NCI-H2107 treated with DMSO at 0.1 percent for 48 hours (cell line): ENCODE measurements around the gene TMEM109.

ENCODE experiments used
- DNase-seq: peaks from one replicate; lab custom pipeline; 2025; ENCODE audit not compliant: unreplicated experiment; lab: John Stamatoyannopoulos, UW

TMEM109 gene

DNA sequence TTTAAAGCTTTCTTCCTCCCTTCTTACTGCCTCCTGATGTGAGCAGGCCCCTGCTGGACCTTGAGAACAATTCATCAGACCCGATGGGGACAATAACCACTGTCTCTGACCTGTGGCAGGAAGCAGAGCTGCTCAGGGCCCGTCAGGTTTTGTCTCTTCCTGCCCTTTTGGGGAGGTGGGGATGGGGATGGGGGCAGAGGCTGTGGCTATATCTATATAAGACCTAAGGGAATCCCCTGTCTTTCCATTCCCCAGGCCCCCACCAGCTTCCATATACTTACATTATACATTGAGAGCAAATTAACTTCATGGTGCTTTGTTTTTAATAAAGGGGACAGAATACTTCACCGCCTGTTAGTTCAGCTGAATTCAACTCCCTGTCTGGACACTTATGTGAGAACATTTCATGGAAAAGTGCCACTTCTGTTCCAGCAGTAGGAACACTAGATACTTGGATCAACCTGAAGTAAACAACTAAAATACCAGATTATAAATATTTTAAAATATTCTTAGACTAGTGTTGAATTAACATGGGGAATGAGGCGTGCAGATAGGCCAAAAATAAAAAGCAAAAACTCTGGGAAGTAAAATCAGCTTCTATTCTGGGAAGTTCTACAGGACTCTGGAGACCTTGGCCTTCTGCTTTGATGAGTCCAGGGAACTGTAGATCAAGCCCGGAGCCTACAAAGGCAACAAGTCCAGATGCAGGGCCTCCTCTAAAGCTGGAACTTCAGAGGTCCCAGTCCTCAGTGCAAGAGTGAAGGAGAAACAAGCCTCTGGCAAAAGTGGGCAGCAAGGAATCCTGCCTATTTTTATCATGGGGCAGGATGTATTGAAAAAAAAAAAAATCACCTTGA lies 35.5 kb upstream of the TMEM109 start:
- DNase-seq, result no peak

DNA sequence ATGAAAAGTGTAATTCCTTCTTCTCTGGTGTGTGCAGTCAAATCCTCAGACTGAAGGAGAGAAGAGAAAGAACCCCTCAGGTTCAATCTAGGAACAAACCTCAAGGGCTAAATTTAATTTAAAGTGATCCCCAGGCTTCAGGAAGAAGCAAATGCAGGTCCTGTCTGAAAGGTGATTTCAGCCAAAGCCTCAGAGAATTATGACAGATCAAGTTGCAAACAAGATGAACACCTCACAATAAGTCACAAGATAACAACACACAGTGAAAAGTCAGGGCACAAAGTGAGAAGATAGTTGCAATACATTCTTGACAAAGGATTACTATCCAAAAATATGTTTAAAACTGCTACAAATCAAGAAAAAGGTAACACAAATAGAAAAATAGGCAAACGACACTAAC lies 34.9 kb upstream of the TMEM109 start:
- DNase-seq, result no peak

DNA sequence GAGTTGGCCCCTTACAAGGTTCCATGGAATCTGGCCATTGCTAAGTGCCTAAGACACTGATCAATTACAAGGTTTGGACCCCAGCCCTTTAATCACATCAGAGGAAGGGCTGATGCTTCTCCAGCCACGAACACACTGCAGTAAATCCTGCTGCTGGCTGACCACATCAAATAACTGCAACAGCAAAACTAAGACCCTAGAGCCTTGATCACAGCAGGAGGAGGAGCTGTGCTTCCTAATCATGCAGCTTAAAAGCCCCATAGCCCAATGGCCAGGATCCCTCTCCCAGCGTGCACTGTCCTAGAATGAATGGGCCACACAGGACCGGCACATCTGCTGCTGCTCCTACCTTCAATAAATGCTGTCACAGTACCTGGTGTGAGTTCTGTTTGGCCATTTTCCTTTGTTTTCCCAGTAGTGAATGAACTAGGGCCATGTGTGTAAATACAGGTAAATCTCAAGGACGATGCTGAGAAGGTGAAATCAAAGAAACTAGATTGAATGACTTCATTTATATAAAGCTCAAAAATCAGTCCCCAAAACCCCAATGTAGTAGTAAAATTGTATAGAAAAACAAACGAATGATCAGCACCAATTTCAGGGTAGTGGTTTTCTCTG lies 33.9 kb upstream of the TMEM109 start:
- no peak for DNase-seq

DNA sequence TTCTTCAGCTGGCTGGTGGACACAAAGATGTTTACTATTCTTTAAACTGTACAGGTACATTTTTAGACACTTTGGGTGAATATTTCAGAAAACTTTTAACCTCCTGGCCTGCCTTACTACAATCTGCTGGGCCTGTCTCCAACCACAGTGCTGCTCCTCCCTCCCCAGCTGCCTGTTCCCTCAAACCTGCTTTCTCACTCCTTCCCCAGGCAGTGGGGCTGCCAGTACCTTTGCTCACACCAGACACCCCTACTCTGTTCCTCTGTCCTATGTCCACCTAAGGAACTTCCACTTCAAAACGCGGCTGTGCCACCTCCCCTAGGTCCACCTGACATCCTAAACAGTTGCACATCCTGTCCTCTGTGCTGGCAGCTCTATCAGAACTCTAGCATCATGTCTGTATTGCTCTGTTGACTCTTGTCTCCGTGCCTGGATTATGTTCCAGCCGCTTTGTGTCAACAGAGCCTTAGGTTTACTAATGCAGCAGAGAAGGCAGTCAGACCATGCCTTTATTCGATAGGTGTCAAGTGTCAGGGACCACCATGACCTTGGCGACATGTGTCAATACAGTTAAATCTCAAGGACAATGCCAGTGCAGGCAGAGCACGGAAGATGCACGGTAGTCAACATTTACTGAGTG lies 33.2 kb upstream of the TMEM109 start:
- DNase-seq, result no peak

DNA sequence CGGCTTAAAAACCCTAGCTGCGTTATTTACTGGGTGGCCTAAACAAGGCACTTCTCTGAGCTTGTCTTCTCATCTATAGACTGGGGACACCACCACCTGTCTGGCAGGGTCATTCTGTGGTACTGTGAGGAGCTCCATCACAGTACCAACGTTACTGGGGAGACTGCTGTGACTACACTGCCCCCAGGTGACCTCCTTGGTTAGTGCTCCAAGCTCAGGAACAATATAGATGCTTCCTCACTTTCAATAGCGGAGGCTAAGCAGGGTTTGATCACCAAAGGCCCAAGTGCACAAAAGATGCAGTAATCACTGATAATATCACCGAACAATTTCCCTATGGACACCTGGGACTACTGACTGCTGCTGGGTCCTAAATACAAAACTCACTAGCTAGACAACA lies 26.4 kb upstream of the TMEM109 start:
- peak; percentile 63 for DNase-seq

DNA sequence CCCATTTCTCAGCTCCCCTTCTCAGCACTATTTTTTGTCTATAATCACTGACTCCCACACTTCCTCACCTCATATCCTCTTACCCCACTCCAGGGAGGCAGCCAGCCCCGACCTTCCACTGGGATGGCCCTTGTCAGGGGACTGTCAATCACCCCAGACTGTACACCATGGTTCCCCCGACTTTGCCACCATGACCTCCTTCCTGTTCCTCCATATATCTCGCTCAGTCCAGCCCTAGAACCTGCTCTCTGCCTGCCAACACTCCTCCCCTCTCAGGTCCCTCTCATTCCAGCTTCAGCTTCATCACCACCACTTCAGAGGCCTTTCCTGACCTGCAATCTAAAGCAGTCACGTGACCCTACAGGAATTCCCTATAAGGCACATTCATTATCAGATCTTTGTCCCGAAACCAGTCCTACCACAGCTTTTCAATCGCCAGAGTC lies 24.1 kb upstream of the TMEM109 start:
- no peak for DNase-seq

DNA sequence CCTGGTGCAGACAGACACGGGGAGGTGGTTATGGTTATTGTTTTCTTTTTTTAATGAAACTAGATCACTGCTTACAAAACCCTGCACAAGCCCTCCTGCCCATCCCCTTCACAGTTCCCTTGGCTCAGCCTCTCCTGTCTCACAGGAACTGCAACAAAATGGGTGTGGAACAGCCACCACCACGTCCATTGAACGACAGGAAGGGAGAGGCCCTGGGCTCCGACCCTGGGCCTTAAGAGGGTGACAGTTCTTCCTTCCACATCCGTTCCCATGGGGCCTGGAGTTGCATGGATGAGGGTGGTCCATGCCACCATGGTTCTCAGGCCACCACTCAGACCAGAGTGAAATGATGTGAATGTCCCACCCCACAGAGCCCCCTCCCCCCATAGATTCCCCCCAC lies 23.3 kb upstream of the TMEM109 start:
- DNase-seq, result no peak

DNA sequence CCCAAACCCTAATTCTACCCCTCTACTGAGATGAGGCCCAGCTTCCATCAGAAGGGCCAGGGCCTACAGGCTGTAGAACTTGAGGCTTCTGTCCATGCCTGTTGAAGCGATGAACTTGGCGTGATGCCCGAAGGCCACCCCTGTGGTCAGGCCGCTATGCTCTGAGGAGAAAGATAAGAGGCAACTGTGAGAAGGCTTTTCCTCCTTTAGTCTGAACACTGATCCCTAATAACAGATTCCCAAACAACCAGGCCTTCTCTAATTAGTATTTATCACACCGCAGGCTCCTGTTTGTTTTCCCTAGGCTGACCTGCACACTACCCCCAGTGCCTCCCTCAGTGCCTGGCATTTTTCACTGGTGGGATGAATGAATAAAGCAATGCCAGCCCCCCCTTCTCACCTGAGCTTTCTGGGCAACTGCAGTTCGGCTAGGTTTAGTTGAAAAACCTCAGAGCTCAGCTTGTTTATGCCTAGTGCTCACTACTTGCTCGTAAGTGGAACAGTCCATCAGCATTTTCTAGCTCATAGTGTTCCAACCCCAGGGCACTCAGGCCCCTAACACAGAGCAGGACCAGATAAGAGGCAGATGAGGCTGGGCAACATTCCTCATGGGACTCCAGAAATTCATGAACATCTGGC lies 22.7 kb upstream of the TMEM109 start:
- no peak for DNase-seq

DNA sequence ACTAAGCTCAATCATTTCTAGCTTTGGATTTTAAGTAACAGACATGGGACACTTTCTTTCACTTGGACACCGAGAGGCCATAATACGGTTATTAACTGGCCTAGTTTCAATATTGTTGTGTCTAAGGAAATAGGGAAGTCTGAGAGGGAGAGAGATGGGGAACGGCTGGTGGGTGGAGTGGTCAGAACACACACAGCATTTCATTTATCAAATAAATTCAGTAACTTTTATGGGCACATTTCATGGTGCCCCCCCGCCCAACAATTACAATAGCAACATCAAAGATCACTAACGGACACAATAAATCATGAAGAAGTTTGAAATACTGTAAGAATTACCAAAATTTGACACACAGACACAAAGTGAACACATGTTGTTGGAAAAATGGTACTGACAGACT lies 18.3 kb upstream of the TMEM109 start:
- DNase-seq, result no peak

DNA sequence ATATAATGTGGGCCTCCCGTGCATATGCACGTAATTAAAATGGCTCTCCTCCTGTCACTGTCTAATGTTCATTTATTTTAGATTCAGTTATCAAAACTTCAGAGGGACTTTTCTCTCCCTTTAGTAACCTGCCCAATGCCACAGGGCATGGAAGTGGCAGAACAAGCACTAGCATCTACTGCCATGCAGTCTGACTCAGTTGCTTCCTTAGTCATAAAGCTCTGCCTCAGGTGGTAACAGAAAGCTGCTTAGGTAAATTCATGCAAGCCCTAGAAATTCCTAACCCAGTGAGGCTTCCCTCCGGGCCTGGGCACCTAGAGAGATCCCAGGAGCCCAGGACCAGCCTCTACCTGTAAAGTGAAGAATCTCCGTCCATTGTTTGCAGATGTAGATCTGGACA lies 16.5 kb upstream of the TMEM109 start:
- no peak for DNase-seq

DNA sequence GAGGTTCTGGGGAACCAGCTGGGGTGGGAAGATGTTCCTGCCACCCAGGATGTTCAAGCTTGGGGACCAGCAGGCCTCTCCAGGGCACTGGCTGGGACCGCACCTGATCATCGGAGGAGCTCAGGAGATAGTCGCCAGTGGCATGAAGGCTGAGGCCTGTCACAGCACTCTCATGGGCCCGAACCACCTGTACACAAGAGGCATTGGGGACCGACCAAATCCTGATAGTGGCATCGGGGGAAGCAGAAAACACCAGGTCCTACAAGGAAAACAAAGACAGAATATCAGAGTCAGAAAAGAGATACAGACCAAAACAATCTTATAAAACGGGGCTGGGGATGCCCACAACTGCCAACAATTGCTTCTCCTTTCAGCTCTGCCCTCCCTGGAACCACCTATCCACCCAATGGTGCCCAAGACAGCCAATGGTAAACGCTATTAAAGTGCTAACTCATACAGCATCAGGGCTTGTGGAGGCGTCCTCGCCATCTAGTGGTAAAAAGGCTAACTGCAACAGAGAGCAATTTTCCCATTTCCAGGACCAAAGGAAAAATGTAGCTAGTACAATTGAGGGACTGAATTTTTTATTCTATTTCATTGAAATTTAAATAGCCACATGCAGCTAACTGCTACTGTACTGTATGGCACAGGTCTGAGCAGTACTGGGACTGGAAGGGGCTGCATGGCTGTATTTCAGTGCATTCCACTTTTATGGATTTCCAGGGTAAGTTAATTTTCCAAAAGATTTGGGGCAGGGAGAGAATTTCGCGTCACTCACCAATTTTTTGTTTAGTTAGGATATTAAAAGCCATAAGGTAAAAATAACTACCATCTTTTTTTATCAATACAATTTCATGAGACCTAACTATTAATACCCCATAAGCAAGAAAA lies 14.7 kb upstream of the TMEM109 start:
- peak; percentile 23 for DNase-seq

DNA sequence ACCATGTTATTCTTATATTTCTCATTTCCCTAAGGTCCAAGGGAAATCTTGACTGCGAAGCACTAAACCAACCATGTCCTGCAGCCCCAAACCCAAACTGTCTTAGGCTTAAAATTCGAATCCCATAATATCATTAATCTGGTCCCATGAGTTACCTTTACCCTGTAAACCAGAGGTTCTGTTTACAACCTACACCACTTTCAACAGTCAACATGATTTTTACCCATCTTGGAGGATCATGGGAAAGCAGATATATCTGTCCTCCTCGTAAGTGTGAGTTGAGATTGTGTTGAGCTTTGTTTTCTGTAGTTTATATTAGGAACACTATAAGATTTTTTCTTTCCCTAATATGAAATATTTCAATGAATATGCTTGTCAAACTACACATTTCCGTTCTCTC lies 14.0 kb upstream of the TMEM109 start:
- DNase-seq, result no peak

DNA sequence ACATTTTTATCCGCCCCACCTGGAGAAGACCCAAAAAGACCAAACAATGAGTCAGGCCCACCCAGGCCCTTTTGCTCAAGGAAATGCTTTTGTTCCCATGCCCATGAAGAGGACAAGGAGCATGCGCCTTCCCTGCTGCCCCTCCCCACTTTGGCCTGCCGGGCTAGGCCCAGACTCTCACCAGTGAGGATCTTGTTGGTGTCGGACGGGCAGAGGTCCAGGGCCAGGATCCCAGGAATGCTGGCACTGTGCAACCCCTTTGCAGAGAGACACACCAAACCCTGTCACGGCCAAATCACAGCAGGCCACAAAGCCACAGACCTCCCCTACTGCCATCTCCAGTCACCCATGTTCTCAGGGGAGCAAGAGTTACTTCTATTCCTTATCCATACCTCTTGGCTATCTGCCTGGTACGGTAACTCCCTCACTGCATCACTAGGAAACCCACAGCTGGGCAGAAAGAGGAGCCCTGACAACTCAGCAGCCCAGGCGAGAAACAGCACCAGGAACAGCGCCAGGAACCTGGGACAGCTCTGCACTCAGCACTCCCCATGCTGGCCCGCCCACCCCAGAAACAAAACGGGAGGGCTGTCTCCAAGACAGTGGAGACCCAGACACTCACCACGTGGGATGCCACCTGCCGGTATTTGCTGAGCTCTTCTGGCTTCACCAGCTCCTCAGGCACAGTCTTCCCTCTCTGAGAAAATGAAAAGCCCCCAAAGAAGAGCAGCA lies 13.1 kb upstream of the TMEM109 start:
- DNase-seq, result no peak

DNA sequence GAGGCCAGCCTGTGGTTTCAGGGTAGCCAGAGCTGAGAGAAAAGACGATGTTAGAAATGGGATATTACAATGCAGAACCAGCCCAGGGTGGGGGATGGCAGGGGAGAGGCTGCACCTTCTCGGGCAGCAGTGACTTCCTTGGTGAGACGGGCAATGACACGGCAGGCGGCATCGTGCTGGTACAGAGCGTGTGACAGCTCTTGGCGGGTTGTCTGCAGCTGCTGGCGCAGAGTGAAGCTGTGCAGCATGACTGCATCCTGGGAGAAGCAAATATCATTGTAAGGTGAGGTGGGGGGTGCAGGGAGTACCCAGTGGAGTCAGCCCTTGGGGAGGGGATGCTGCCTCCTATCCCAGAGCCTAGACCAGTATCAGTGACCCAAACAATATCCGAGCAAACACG lies 11.3 kb upstream of the TMEM109 start:
- no peak for DNase-seq

DNA sequence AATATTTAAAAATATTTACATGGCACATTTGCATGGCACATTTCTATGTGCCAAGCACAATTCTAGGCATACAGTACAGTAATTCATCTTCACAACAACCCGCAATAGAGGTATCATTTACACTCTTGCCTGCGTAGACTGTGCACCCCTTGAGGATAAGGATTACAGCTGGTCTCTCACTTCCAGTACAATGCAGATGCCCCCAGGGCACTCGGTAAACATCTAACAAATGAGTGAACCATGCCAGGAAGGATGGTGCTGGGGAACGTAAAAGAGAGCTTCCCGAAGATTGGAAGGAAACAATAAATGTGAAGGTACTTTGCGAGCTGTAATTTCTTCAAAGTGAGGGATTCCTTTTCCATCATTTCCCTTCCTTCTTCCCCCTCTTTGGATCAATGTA lies 8.9 kb upstream of the TMEM109 start:
- DNase-seq, result peak; percentile 28

DNA sequence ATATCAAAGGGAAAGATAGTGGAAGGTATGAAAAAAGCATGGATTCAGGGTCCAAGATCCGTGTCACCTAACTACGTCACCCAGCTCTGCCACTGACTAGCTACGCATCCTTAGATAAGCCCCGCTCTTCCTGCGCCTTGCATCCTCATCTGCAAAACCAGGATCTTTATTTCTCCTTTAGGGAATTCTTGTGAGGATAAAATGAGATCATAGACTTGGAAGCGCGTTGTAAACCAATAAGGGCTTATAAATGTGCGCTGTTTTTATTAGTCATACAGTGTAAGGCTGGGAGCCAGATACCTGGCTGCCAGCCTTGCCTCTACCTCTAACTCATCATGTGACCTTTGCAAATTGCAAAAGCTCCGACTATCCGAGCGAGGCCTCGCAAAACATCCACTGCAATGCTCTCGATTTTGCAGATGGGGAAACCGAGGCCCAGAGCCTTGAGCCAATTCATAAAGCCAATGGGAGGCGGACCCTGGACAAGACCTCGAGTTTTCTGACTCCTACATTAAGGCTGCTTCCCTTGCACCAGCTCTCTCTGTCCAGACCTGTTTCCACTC lies 8.3 kb upstream of the TMEM109 start:
- no peak for DNase-seq

DNA sequence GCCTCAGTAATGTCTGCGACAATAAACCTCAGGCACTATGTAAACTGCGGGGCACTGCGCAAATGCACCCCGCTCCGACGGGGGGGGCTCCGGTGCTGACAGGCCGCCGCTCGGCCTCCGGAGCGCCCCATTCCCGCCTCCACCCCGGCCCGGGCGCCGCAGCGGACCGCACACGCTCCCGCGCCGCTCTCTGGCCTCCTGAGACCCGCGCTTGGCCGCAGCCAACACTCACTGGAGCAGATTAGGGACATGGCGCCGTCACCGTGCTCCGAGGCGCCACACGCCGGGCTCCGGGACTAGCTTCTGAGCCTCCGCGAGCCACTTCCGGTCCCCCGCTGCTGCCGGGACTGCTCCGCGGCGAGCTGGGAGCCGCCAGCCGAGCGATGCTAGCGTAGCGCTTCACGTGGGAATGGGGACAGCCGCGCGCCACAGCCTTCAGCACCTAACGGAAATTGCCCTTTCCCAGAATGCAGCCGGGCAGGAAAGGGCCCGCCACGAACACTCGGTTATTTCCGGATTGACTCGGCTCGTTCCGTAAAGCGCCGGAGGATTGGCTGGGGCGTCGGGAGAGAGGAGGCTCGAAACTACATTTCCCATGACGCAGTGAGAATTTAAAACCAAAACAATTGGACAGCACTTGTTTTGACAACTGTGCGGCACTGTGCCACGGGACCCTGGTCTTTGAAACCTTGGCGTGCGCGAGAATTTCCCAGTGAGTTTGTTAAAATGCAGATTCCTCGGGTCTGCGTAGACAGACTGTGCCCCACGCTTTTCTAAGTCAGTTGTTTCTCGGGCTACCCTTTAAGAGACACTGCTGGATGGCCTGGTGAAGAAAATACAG lies 7.6 kb upstream of the TMEM109 start, which contains the start of gene PRPF19:
PRPF19 (minus strand) TSS at position 454 of the 841 bp plus-strand sequence; CDS start at position 251, 203 bp downstream.
- peak; percentile 90 for DNase-seq

DNA sequence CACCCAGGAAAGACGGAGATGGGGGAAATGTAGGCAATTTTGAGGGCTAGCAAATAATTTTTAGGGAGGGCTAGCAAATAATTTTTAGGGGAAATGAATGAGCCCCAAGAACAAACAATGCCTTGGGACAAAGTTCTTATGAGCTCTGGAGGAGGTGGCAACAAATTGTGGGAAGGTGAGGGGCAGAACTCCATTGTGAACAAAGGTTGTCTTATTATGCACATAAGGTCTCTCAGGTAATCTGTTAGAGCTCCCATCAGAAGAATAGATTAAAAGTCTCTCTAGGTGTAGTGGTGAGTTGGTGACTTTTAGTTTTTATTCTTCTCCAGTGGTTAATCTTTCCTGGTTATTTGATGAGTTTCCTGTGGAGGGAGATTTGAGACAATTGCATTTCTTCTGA lies 5.2 kb upstream of the TMEM109 start:
- DNase-seq, result no peak
